ENCODE results near the gene MYRF.

DNA sequence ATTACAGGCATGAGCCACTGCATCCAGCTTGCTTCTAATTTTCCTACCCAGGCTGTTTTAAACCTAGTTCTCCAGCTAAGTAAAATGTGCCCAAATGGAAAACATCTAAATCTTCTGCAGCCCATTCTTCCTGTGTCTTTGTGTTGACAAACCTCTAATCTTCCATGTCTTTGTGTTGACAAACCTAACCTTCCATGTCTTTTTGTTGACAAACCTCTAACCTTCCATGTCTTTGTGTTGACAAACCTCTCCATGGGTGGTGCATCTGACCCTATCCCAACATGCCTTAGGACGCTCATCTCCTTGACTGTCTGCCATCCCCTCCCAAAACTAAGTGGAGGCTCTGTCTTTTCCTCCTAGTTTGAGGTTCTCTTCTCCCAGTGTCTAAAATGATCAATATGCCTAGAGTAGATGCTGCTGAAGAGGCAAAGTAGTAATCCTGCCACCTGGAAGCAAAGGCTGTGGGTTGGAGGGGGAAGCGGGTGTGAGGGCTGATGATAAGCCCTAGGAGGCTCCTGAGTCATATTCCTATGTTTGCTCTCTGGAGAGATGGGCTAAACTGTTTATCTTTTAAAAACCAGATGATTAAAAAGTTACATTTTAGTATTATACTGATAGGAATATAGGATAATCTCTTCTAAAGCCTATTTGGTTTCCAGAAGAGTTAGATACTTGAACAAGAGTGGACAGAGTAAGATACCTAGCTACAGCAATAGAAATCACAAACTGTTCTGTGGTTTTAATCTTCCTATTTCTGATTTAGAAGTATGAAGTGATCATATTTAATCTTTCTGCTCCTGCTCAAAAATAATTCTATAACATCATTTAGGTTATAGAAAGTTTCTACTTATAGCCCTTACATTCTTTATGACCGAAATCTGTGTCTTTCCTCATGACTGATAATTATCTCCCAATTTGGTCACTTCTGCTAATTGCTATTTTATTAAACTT lies 48.2 kb downstream of the MYRF start:
- TF ChIP-seq, protein P1, sequence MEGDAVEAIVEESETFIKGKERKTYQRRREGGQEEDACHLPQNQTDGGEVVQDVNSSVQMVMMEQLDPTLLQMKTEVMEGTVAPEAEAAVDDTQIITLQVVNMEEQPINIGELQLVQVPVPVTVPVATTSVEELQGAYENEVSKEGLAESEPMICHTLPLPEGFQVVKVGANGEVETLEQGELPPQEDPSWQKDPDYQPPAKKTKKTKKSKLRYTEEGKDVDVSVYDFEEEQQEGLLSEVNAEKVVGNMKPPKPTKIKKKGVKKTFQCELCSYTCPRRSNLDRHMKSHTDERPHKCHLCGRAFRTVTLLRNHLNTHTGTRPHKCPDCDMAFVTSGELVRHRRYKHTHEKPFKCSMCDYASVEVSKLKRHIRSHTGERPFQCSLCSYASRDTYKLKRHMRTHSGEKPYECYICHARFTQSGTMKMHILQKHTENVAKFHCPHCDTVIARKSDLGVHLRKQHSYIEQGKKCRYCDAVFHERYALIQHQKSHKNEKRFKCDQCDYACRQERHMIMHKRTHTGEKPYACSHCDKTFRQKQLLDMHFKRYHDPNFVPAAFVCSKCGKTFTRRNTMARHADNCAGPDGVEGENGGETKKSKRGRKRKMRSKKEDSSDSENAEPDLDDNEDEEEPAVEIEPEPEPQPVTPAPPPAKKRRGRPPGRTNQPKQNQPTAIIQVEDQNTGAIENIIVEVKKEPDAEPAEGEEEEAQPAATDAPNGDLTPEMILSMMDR (IDR thresholded peaks at IDR 0.05; ENCODE audit: borderline replicate concordance, extremely low read depth, low read length, poor library complexity, severe bottlenecking) = no peak
- TF ChIP-seq EZH2 (IDR thresholded peaks at IDR 0.05; ENCODE audit: borderline replicate concordance, low read depth, low read length, severe bottlenecking) = no peak

Measured in DND-41 (cell line).